Activated naive CD4-positive, alpha-beta T cell treated with Interleukin-2 at 50 U/mL for 16 hours (primary cell): ENCODE data around the gene PKIG.
A peak's percentile ranks its signal among the peaks of the same experiment; 100 is the strongest.

Experiments
- DNase-seq: peaks from one replicate; pipeline ENCODE4 v3.0.0-alpha.2; 2020

The PKIG gene

DNA sequence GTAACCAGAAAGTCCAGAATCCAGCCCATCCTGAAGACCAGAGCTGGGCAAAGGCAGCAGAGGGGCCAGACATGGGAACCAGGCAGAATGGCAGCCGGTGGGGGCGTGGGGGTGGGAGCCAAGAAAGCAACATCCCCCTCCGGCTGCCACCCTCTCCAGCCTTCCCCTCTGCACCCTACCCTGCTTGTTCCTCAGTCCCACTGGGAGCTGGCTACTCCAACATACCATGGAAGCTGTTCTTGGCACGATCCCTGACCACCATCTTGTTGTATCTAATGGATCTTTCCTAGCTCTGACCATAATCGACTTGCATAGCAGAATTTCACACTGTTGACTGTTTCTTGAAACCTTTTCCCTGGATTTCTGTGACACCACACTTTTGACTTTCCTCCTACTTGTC is 38.9 kb downstream of the PKIG start:
- no peak for DNase-seq

DNA sequence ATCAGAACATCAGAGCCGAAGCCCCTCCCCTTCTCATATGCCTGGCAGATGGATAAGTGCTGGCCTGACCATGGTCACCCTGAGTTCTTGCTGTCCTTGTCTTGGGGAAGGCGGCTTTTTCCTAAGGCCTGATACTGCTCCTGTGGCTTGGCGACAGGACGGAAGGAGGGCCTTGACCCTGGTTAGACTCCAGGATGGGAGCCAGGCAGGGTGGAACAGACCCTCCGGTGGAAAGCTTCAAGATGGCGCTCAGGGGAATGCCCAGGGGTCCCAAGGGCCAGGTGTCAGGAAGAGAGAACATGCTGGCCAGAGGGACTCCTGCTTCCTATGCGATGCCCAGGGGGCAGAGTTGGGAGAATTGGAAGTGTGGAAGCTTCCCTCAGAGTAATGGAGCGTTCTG is 39.6 kb downstream of the PKIG start:
- no peak for DNase-seq

GRCh38 chr20:44622501-44623270 is 40.3 kb downstream of the PKIG start:
- DNase-seq = no peak

GRCh38 chr20:44624152-44624551 is 41.8 kb downstream of the PKIG start:
- no peak for DNase-seq

GRCh38 chr20:44624743-44625271 is 42.4 kb downstream of the PKIG start:
- DNase-seq = no peak

DNA sequence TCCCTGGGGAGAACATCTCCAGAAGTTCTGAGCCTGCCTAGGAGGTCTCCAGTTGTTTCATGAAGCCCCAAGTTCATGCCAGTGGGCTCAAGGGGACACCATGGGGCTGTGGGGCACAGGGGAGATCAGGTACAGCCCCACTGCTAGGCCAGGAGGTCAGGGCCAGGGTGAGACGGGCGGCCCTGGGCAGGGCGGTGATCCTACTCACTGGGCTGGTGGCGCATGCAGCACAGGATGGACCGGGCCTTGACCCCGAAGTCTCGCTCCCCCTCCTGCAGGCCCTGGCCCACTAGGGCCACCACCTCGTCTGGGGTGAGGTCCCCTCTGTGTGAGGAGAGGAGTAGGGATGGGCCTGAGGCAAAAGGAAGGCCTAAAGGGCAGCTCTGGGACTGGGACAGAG is 43.0 kb downstream of the PKIG start:
- DNase-seq = no peak

- DNase-seq = no peak
Measured at GRCh38 chr20:44626278-44626677, 43.9 kb downstream of the PKIG start.

GRCh38 chr20:44627364-44628010 is 45.1 kb downstream of the PKIG start:
- DNase-seq = no peak

DNA sequence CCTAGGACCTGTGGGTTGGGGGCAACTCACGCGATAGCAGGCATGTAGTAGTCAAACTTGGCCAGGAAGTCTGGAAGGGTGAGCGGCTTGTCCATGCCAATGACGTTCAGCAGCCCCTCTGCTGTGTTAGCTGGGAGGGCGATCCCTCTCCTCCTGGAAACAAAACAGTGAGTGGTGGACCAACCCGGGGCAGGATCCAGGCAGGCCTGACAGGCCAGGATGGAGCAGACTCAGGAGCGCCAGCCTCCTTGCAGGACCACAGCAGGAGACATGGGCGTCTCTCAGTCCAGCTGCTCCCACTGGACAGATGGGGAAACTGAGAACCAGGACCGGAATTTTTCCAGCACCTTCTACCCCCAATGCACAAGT is 46.6 kb downstream of the PKIG start:
- no peak for DNase-seq

- DNase-seq = no peak
Measured at GRCh38 chr20:44629542-44629941, 47.2 kb downstream of the PKIG start.

- no peak for DNase-seq
Measured at GRCh38 chr20:44630297-44630696, 47.9 kb downstream of the PKIG start.

- DNase-seq = no peak
Measured at GRCh38 chr20:44632103-44632752, 49.8 kb downstream of the PKIG start.

- DNase-seq = no peak
Measured at GRCh38 chr20:44633187-44633810, 50.9 kb downstream of the PKIG start.

GRCh38 chr20:44633872-44634600 is 51.7 kb downstream of the PKIG start:
- no peak for DNase-seq

- DNase-seq = no peak
Measured at GRCh38 chr20:44635877-44636276, 53.5 kb downstream of the PKIG start.

- no peak for DNase-seq
Measured at GRCh38 chr20:44637042-44637441, 54.7 kb downstream of the PKIG start.

- no peak for DNase-seq
Measured at GRCh38 chr20:44637522-44638372, 55.4 kb downstream of the PKIG start.

- DNase-seq = no peak
Measured at GRCh38 chr20:44640522-44640921, 58.1 kb downstream of the PKIG start.

DNA sequence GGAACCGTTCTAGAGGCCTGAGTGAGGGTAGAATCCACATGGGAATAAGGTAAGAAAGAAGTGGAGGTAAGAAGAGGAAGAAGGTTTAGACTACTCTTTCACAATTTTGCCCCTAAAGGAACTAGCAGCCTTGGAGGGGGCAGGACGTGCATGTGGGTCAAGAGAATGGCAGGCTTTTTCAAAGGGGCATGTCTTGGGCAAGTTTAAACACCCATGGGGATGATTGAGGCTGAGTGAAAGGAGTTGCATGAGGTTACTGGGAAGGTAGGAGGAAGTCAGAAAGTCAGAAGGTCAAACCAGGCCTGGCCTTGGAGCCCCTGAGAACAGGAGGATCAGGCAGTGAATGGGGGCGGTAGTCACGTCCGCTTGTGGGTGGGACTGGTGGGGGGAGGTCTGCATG is 58.9 kb downstream of the PKIG start:
- DNase-seq = no peak

GRCh38 chr20:44642203-44643153 is 60.1 kb downstream of the PKIG start:
- DNase-seq = peak; percentile 32

DNA sequence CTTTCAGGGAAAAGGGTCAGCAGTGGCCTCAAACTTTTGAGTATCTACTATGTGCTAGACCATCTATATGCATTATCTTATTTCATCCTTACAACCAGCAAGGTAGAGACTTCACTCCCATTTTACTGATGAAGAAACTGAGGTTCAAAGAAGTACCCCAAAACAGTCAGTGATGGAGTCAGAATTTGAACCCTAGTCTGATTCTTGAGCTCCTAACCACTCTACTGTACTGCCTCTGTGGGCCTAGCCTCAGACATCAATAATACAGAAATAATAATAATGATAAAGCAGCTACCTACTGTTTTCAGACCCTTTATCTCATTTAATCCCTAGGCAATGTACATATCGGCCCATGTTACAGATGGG is 60.8 kb downstream of the PKIG start:
- no peak for DNase-seq
